SK-N-SH (cell line): ENCODE results near the gene FRMD8. TPM values are rescaled to one million over a fixed set of nuclear protein-coding genes. Genes with fewer than 3 reads are reported as not detected.

Source experiments
- CTCF ChIA-PET: fragments of 300-600, 350-600 bp; formaldehyde crosslinking; extraction: SDS; loops from one replicate; lab custom pipeline; 2021; lab: Yijun Ruan, JAX
- POLR2A ChIA-PET: fragments of 350-600 bp; sonication (Branson Sonifier 250); formaldehyde crosslinking; extraction: SDS; loops from one replicate; lab custom pipeline; 2020; ENCODE audit warnings: antibody characterized with exemption, inconsistent platforms; lab: Yijun Ruan, JAX
- DNase-seq: peaks from one replicate; pipeline ENCODE4 v3.0.0; 2012
- H2AFZ ChIP-seq: fragments of 200-600 bp; sonication (generic); 2 replicates; pipeline ENCODE4 v1.8.1; 2016; ENCODE audit warnings: antibody characterized with exemption, mild to moderate bottlenecking, low read depth
- H3F3A ChIP-seq: fragments of 200-600 bp; sonication (generic); replicated peaks from 2 replicates; pipeline ENCODE3; 2016; ENCODE audit warnings: antibody characterized with exemption, mild to moderate bottlenecking; ENCODE audit not compliant: insufficient read depth
- H3K27ac ChIP-seq, 2 experiments: fragments of 200-500 bp in 1 of 2; fragments of 200-600 bp in 1 of 2; sonication (Bioruptor generic) in 1 of 2; sonication (generic), shearing (Covaris generic) in 1 of 2; 2 replicates each; pipeline versions ENCODE4 v1.5.1 to v1.6.1; 2014 to 2016; ENCODE audit warnings: low read depth in 2 of 2, inconsistent platforms in 1 of 2, low read length in 1 of 2, mild to moderate bottlenecking in 1 of 2, mixed read lengths in 1 of 2
- H3K27me3 ChIP-seq: fragments of 200-600 bp; sonication (generic), shearing (Covaris generic); 2 replicates; pipeline ENCODE4 v1.6.1; 2016; ENCODE audit warnings: mixed run types; ENCODE audit not compliant: insufficient read depth
- H3K36me3 ChIP-seq, 2 experiments: fragments of 200-500 bp in 1 of 2; fragments of 200-600 bp in 1 of 2; sonication (Bioruptor generic) in 1 of 2; sonication (generic) in 1 of 2; replicated peaks in 1 of 2; 2 replicates each; pipeline versions ENCODE3 to v1.5.1; 2014 to 2016; ENCODE audit warnings: low read length in 1 of 2, mild to moderate bottlenecking in 1 of 2; ENCODE audit not compliant: insufficient read depth in 2 of 2, control insufficient read depth in 1 of 2
- H3K4me1 ChIP-seq, 2 experiments: fragments of 200-500 bp in 1 of 2; fragments of 200-600 bp in 1 of 2; sonication (Bioruptor generic) in 1 of 2; sonication (generic), shearing (Covaris generic) in 1 of 2; 2 replicates each; pipeline versions ENCODE4 v1.5.1 to v1.6.1; 2014 to 2016; ENCODE audit warnings: low read depth in 1 of 2, low read length in 1 of 2, mixed run types in 1 of 2; ENCODE audit not compliant: insufficient read depth in 2 of 2, control insufficient read depth in 1 of 2
- H3K4me2 ChIP-seq: fragments of 200-600 bp; sonication (generic), shearing (Covaris generic); 2 replicates; pipeline ENCODE4 v1.6.1; 2017; ENCODE audit warnings: mixed run types
- H3K4me3 ChIP-seq, 2 experiments: fragments of 200-500 bp in 1 of 2; fragments of 200-600 bp in 1 of 2; sonication (Bioruptor generic) in 1 of 2; sonication (generic), shearing (Covaris generic) in 1 of 2; 2 replicates each; pipeline versions ENCODE4 v1.5.1 to v1.8.1; 2014 to 2016; ENCODE audit warnings: low read depth in 2 of 2, inconsistent platforms in 1 of 2, low read length in 1 of 2, mild to moderate bottlenecking in 1 of 2, mixed read lengths in 1 of 2, moderate library complexity in 1 of 2
- H3K79me2 ChIP-seq: fragments of 200-600 bp; sonication (generic); 2 replicates; pipeline ENCODE4 v1.8.1; 2017; ENCODE audit warnings: mild to moderate bottlenecking; ENCODE audit not compliant: insufficient read depth
- H3K9ac ChIP-seq: fragments of 200-600 bp; sonication (generic); 2 replicates; pipeline ENCODE4 v1.6.1; 2017; ENCODE audit warnings: mixed run types
- H3K9me2 ChIP-seq: fragments of 200-600 bp; sonication (generic); 2 replicates; pipeline ENCODE4 v1.6.1; 2017; ENCODE audit warnings: mixed run types
- H3K9me3 ChIP-seq: fragments of 200-600 bp; sonication (generic); 2 replicates; pipeline ENCODE4 v1.6.1; 2017; ENCODE audit warnings: mixed run types, mild to moderate bottlenecking, moderate library complexity
- H4K20me1 ChIP-seq: fragments of 200-600 bp; sonication (generic); 2 replicates; pipeline ENCODE4 v1.6.1; 2017; ENCODE audit warnings: mild to moderate bottlenecking, mixed run types; ENCODE audit not compliant: insufficient read depth
- CHD2 ChIP-seq: fragments of 150-350 bp; IDR thresholded peaks from 2 replicates; pipeline ENCODE4 v1.6.1; 2018; ENCODE audit warnings: low read length; ENCODE audit not compliant: partially characterized antibody
- ELF1 ChIP-seq: IDR thresholded peaks from 2 replicates; pipeline ENCODE4 v1.4.0; 2012
- EP300 ChIP-seq, 2 experiments: IDR thresholded peaks; 2 replicates each; pipeline versions ENCODE4 v1.4.0 to v1.6.1; 2012; ENCODE audit warnings: borderline replicate concordance in 1 of 2, low read depth in 1 of 2, low read length in 1 of 2
- FOSL2 ChIP-seq: IDR thresholded peaks from 2 replicates; pipeline ENCODE4 v1.4.0; 2012; ENCODE audit warnings: low read depth, mild to moderate bottlenecking, moderate library complexity, borderline replicate concordance
- FOXJ3 ChIP-seq: sonication (generic); formaldehyde crosslinking; IDR thresholded peaks from 2 replicates; pipeline ENCODE4 v1.5.1; 2020; ENCODE audit warnings: mild to moderate bottlenecking, missing genetic modification reagents
- JUND ChIP-seq: IDR thresholded peaks from 2 replicates; pipeline ENCODE4 v1.4.0; 2012
- MAX ChIP-seq: IDR thresholded peaks from 2 replicates; pipeline ENCODE4 v1.4.0; 2012; ENCODE audit warnings: low read depth
- MEF2A ChIP-seq: IDR thresholded peaks from 2 replicates; pipeline ENCODE4 v1.4.0; 2012; ENCODE audit warnings: low read depth, borderline replicate concordance
- NRF1 ChIP-seq: IDR thresholded peaks from 2 replicates; pipeline ENCODE4 v1.6.1; 2012; ENCODE audit warnings: low read depth, mild to moderate bottlenecking, low read length
- PBX3 ChIP-seq: IDR thresholded peaks from 2 replicates; pipeline ENCODE4; 2012
- RCOR1 ChIP-seq: fragments of 150-350 bp; IDR thresholded peaks from 2 replicates; pipeline ENCODE4 v1.6.1; 2017; ENCODE audit warnings: antibody characterized with exemption, low read length
- REST ChIP-seq: IDR thresholded peaks from 2 replicates; pipeline ENCODE4 v1.6.1; 2012; ENCODE audit warnings: mild to moderate bottlenecking, low read depth, low read length, moderate library complexity
- RFX5 ChIP-seq: IDR thresholded peaks from 2 replicates; pipeline ENCODE4 v1.6.1; 2012; ENCODE audit warnings: mild to moderate bottlenecking, improper control_type of control experiment, low read length
- SIN3A ChIP-seq: IDR thresholded peaks from 2 replicates; pipeline ENCODE4 v1.6.1; 2012; ENCODE audit warnings: low read depth, mild to moderate bottlenecking, low read length, moderate library complexity, borderline replicate concordance
- TEAD4 ChIP-seq: IDR thresholded peaks from 2 replicates; pipeline ENCODE4 v1.4.0; 2012; ENCODE audit warnings: mild to moderate bottlenecking, borderline replicate concordance; ENCODE audit not compliant: insufficient read depth
- USF1 ChIP-seq: IDR thresholded peaks from 2 replicates; pipeline ENCODE4 v1.4.0; 2012; ENCODE audit warnings: low read depth, borderline replicate concordance
- YY1 ChIP-seq: IDR thresholded peaks from 2 replicates; pipeline ENCODE4 v1.4.0; 2012; ENCODE audit warnings: low read depth, mild to moderate bottlenecking
- ZBTB33 ChIP-seq: IDR thresholded peaks from 2 replicates; pipeline ENCODE4 v1.4.0; 2012; ENCODE audit warnings: low read depth, borderline replicate concordance
- WGBS: methylation state at CpG from one replicate; pipeline ENCODE4 v1.1.6; 2017; ENCODE audit warnings: low lambda C conversion rate; 5-methylcytosine and 5-hydroxymethylcytosine counted together
- polyA plus RNA-seq, 3 experiments: library from polyadenylated mRNA; depleted of rRNA; stranded (reverse); fragments of >200 nt; gene quantifications; 2 replicates each; pipeline ENCODE4 v1.2.3, GENCODE V29; 2012

The FRMD8 gene
- polyA plus RNA-seq, 1 of the 3 experiments (the other 2 are of a cell fraction) = 19.0 TPM

GRCh38 chr11:65353376-65353775 is 33.1 kb upstream of the FRMD8 start:
- Histone ChIP-seq H3K9ac (no peak overlapping the region), H3F3A (peaks cover 42% of the 10 kb centered on the region), H2AFZ (no peak overlapping the region), H3K9me2 (no peaks in the 10 kb centered on the region), H3K27ac (peak overlapping the region in 1 of 2 experiments; percentile 83; a peak in 3 of 4 replicates), H3K79me2 (no peaks in the 10 kb centered on the region), H4K20me1 (no peaks in the 10 kb centered on the region), H3K4me2 (no peak overlapping the region; the same call in 1 of the 2 replicates), H3K9me3 (no peaks in the 10 kb centered on the region), H3K4me3 (no peak overlapping the region; a peak in 1 of 4 replicates), H3K27me3 (no peaks in the 10 kb centered on the region), H3K4me1 (peaks cover 0 to 20% of the 10 kb centered on the region in 2 experiments; a peak in 1 of 4 replicates), H3K36me3 (peaks cover 20 to 40% of the 10 kb centered on the region in 2 experiments)
- TF ChIP-seq NRF1 (no peak), ZBTB33 (no peak), RCOR1 (no peak), JUND (no peak), REST (no peak), YY1 (no peak), MAX (no peak), FOSL2 (no peak), CHD2 (no peak), PBX3 (no peak), FOXJ3 (no peak), ELF1 (no peak), RFX5 (no peak), TEAD4 (no peak), USF1 (no peak), MEF2A (no peak), EP300 (IDR thresholded peaks at IDR 0.05; ENCODE audit: borderline replicate concordance in 1 of 2, low read depth in 1 of 2, low read length in 1 of 2) (no peak), SIN3A (no peak)
- WGBS = 95% methylated on average over 7 of the region's 7 CpGs
- DNase-seq = no peak
- CTCF ChIA-PET = interaction anchor here (1.1 to 3.8 kb wide), 11 partner anchors 9 to 188 kb away, joined by 3 to 19 read pairs (median 4); partner anchors contain the start of gene CDC42EP2
- POLR2A ChIA-PET = interaction anchor here (1.1 to 1.8 kb wide), 4 partner anchors 20 to 149 kb away, joined by 3 to 5 read pairs (median 4); partner anchors contain the start of genes CDC42EP2, DPF2 and MALAT1
